ENCODE results near the gene IL17RA. TPM values are rescaled to one million over a fixed set of nuclear protein-coding genes. Genes with fewer than 3 reads are reported as not detected.

Gene IL17RA
- total RNA-seq, 4 donors from 2014 or later, result 2.6 to 19.3 (median 6.2) TPM

- Histone ChIP-seq H3K27ac (no peak overlapping the region), H3K4me3 (no peak overlapping the region), H3K36me3 (no peaks in the 10 kb centered on the region), H3K9me3 (no peaks in the 10 kb centered on the region), H3K27me3 (no peaks in the 10 kb centered on the region), H3K4me1 (no peaks in the 10 kb centered on the region)
- DNase-seq, result no peak
- intact Hi-C loops (cut with DNase I; ENCODE audit: low total_unique reads), result no loop called here
- TF ChIP-seq CTCF (IDR thresholded peaks at IDR 0.05) (no peak), POLR2A (IDR thresholded peaks at IDR 0.05) (no peak)
Observed at GRCh38 chr22:17106785-17107546, 22.2 kb downstream of the IL17RA start.

GRCh38 chr22:17107547-17107810 lies 22.7 kb downstream of the IL17RA start:
- H3K27ac ChIP-seq, result no peak overlapping the region
- no peaks in the 10 kb centered on the region for H3K4me1 ChIP-seq
- H3K4me3 ChIP-seq, result no peak overlapping the region
- intact Hi-C loops (cut with DNase I; ENCODE audit: low total_unique reads), result no loop called here
- DNase-seq, result no peak
- H3K9me3 ChIP-seq, result no peaks in the 10 kb centered on the region
- H3K27me3 ChIP-seq, result no peaks in the 10 kb centered on the region
- TF ChIP-seq POLR2A (IDR thresholded peaks at IDR 0.05) (no peak), CTCF (IDR thresholded peaks at IDR 0.05) (no peak)
- no peaks in the 10 kb centered on the region for H3K36me3 ChIP-seq

GRCh38 chr22:17108256-17109112 lies 23.7 kb downstream of the IL17RA start:
- intact Hi-C loops (cut with DNase I; ENCODE audit: low total_unique reads), result no loop called here
- H3K4me3 ChIP-seq, result no peak overlapping the region
- H3K9me3 ChIP-seq, result no peaks in the 10 kb centered on the region
- no peak overlapping the region for H3K27ac ChIP-seq
- TF ChIP-seq POLR2A (IDR thresholded peaks at IDR 0.05), result no peak
- TF ChIP-seq CTCF (IDR thresholded peaks at IDR 0.05), result no peak
- no peaks in the 10 kb centered on the region for H3K4me1 ChIP-seq
- H3K36me3 ChIP-seq, result no peaks in the 10 kb centered on the region
- no peak for DNase-seq
- no peaks in the 10 kb centered on the region for H3K27me3 ChIP-seq

- Histone ChIP-seq H3K27me3 (no peaks in the 10 kb centered on the region), H3K36me3 (no peaks in the 10 kb centered on the region), H3K9me3 (no peaks in the 10 kb centered on the region), H3K4me1 (no peaks in the 10 kb centered on the region), H3K27ac (no peak overlapping the region), H3K4me3 (no peak overlapping the region)
- no peak for TF ChIP-seq CTCF (IDR thresholded peaks at IDR 0.05)
- no peak for TF ChIP-seq POLR2A (IDR thresholded peaks at IDR 0.05)
- DNase-seq, result no peak
- intact Hi-C loops (cut with DNase I; ENCODE audit: low total_unique reads), result no loop called here
Observed at GRCh38 chr22:17109113-17109865, 24.5 kb downstream of the IL17RA start.
